ENCODE measurements around the gene IL17RE.

Gene IL17RE

DNA sequence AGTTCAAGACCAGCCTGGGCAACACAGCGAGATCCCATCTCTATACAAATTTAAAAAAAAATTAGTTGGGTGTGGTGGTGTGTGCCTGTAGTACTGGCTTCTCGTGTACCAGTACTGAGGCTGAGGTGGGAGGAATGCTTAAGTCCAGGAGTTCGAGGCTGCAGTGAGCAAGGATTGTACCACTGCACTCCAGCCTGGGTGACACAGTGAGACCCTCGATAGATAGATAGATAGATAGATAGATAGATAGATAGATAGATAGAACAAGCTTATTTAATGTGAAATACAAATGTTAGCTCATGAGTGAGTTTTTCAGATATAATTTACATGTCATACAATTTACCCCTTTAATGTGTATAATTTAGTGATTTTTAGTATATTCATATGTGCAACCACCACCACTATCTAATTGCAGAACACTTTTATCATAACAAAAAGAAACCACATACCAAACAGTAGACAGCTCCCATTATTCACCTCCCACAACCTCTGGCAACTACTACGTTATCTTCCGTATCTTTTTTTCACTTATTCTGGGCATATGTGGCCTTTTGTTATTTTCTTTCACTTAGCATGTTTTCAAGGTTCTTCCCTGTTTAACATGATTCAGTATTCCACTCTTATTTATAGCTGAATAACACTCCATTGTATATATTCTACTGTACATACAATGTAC lies 62.7 kb downstream of the IL17RE start:
- no peak for DNase-seq

Data from NCI-H774 (cell line).